T follicular helper cell (primary cell): ENCODE data around the gene HIPK1.

Experiments
- DNase-seq: peaks from one replicate; pipeline ENCODE4 v3.0.0-alpha.2; 2020; ENCODE audit warnings: low read depth

HIPK1 gene

DNA sequence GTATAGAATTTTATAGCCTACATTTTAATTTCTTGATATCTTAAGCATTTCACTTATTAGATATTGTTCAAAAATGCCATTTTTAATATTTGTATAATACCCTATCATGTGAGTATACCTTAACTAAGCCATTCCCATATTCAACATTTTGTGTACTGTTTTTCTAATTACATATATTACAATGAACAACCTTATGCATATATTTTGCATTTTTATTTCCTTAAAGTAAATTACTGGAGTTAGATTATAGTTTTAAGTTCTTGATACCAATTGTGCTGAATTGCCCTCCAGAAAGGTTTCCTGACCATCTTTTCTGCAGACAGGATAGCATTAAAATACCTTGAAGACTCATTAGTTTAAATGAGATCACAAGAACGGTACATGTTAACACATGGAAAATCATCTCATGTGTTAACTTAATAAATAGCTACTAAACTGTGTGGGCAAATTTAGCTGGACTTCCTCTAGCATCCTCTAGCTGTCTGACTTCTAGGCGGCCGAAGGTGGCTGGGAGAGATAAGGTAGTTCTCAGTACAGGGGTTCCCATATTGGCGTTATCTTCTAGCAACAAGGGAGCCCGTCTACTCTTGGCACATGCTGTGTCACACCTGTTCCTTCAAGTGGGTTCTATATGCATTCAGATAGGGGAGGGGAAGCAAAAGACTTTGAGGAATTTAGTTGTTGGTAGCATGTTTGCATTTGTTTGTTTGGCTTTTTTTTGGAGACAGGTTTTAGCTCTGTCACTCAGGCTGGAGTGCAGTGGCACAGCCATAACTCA is 15.0 kb upstream of the HIPK1 start:
- DNase-seq, result no peak

DNA sequence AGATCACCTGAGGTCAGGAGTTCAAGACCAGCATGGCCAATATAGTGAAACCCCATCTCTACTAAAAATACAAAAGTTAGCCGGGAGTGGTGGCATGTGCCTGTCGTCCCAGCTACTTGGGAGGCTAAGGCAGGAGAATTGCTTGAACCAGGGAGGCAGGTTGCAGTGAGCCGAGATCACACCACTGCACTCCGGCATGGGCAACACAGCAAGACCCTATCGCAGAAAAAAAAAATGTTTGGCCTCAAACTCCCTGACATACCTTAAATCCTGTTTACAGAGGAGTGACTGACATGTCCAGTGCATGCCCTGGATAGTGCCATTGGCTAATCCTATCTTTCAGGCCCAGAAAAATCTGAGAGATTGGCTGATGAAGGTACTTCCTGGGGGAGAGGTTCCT is 12.2 kb upstream of the HIPK1 start:
- DNase-seq, result no peak

DNA sequence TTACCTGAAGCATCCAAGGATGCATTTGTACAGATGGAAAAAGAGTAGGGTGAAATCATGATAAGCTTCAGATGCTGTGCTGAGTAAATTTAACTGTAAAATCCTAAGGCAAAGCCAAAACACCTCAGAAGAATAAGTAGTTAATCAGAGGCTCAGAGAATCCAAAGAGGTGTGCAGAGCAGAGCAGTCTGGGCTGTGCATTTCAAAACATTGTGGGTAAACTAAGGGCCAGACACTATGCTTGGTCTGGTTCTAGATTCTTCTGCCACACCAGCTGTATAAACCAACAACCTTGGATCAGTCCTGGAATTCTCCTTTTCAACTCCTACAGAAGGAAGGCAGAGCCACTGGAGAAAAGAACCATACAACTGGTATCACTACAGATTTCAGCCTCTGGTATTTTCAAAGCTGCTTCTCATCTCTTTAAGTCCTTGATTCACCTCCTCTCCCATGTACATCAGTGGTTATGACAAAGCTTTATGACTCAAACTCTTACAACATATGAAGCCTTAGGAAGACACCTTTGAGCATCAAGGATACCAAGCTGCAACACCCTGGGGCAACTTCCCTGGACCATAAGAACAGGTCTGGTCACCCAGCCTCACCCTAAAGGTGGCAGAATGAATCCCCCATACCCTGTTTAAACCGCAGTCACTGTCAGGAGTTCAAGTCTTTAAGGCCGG is 11.6 kb upstream of the HIPK1 start:
- DNase-seq, result no peak

DNA sequence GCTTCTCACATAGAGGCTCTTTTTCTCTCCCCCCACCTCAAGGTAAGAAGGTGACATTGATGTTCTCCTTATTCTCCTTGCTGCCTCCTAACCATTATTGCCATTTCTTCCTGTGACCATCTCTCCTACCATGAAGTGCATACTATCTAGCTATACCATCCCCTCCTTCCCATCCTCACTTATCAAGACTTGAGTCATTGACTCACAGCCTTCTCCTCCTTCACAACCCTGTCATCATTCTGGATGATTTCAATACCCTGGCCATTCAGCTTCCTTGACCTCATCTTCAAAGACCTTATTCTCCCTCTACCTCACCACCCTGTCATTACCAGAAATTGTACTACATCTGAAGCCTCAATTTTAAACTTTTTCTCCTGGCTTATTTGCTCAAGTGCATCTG is 10.9 kb upstream of the HIPK1 start:
- DNase-seq, result no peak

DNA sequence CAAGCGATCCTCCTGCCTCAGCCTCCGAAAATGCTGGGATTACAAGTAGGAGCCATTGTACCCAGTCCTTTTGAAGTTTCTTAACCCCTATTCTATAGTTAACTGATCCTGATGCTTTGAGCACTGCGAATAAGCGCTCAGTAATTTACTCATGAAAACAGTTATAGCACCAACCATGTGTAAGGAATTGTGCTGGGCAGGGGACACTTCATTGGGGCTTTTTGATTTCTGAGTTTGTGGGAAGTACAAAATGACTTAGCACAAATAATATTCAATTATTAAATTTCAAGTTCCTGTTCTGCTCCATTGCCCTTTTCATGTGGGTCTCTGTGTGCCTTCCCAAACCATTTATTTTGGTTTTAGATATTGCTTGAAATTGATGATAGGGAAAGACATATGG is 6.2 kb upstream of the HIPK1 start:
- DNase-seq, result no peak

DNA sequence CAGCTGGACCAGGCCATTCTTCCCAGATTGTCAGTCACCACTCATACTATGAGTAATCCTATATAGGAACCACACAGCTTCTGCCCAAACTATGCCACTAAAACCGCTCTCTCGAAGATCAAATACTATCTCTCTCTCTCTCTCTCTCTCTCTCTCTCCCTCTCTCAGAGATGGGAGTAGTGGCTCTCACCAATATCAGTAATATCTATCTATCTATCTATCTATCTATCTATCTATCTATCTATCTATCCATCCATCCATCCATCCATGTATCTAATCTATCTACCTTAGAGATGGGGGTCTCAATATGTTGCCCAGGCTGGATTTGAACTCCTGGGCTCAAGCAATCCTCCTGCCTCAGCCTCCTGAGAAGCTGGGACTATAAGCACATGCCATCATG is 4.7 kb upstream of the HIPK1 start:
- DNase-seq, result no peak

DNA sequence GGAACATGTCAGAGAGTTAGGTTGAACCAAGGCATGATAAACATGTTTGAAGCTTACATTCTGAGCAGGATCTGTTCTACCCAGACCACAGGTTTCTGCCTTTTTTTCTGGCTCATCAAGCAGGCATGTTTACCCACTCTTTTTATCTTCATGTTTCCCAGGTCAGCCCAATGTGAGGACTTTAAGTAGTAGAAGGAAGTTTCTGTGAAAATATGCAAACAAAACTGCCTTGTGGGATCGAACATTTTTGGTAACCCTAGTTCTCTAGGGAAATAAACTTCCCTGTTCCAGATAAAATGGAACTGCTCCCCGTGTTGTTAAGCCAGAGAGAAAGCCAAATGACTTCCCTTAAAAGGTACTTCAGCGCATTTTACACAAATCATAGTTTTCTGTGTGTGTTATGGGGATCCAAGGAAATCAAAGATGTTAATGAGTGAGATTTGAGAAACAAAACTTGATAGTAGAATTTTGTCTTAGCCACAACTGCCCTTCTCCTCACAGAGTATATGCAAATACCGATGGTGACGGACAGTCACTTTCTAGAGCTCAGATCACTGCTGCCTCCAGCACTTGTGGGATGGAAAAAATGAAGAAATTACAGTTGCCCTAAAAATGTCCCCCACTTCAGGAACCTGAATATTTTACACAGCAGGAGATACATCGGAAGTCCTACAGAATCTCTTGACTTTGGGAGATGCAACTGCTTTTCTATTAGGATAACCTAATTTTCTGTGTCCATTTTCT is 765 bp upstream of the HIPK1 start:
- DNase-seq, result no peak

DNA sequence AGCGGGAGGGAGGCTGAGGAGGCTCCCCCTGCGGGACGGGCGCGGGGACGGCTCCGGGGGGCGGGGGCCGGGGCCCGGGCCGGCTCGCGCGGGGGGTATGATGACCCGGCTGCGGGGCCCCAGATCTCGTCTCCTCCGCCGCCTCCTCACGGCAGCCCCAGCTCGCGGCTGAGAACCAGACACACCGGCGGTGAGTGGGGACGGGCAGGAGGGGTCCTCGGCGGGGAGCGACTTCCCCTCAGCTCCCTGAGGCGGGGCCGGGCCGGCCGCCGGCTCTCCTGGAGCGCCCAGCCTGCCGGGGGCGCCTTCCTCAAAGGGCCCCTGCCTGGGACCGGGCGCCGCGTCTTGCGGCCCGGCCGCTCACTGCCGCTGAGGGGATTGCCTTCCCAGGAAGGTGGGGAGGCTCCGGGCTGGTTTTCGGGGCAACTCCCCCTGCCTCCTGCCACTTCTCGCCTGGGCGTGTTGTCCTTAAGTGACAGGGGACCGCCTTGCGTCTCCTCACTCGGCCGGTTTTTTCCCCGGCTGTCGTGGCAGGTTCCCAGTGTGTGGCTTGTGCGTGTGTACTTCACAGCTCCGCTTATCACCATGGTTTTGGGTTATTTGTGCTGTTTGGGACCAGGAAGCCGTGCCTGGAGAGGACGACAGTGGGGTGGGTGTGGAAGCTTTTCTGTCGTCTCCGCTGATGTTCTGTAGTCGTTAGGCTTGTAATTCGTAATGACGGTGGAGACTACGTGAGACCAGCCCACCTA is 800 bp downstream of the HIPK1 start:
- peak; percentile 69 for DNase-seq

DNA sequence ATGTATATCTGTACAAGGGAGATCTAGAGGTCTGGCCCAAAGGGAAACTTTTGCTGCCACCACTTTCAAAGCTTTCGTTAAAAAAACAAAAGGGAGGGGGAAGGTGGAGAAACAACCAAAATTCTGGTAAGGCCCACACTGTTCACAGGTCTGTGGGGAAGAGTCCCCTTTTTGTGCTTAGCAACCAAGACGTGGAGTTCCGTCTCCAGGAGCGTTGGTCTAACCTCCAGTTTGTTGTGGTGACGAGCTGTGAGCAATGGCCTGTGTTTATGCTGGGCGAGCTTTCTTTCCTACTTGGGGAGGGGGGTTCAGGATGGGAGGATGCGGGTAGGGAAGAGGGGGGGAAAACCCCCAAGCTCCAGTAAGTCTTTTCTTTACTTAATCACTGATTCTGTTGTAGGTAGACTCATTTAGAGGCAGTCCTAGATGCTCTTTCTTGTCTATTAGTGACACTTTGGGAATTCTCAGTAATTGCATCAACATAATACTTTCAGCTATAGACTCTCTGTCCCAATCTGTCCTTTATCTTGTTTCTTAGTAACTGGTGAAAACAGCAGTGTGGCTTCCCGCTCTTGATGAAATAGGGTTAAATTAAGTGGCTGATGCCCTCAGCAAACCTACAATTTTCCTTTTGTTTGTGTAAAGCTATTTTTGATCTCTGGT is 1.5 kb downstream of the HIPK1 start:
- peak; percentile 68 for DNase-seq

DNA sequence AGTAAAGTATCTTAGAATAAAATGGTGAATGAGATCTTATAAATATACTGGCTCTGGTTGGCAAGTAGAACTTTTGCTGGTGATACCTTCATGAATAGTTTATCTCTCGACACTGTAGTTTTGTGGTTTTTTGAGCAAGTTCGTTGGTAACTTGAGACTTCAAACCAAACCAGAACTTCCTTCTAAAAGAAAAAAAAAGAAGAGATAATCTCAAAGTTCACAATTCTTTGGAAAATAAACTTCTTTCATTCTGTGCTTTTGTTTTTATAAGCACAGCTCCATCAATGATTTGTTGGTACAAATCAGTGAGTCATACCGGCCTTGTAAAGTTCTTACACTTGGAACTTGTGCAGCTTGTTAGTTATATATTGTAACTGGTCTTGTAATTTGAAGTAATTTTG is 2.3 kb downstream of the HIPK1 start:
- DNase-seq, result no peak

DNA sequence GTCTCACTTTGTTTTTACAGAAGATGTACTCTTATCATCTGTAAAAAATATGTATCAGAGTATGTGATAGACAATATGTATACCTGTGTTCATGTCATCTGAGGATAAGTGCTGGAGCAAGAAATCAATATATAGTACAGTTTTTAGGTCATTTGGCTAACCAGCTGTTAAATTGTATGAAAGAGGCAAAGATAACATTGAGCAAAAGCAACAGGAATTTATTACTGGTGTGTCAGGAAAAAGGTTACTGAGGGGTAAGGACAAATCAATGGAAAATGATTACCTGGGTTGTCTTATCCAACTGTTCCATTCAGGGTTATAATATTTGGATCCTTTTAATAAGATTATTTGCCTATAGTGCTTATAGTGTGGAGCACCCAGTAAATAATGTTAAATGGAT is 4.9 kb downstream of the HIPK1 start:
- no peak for DNase-seq

DNA sequence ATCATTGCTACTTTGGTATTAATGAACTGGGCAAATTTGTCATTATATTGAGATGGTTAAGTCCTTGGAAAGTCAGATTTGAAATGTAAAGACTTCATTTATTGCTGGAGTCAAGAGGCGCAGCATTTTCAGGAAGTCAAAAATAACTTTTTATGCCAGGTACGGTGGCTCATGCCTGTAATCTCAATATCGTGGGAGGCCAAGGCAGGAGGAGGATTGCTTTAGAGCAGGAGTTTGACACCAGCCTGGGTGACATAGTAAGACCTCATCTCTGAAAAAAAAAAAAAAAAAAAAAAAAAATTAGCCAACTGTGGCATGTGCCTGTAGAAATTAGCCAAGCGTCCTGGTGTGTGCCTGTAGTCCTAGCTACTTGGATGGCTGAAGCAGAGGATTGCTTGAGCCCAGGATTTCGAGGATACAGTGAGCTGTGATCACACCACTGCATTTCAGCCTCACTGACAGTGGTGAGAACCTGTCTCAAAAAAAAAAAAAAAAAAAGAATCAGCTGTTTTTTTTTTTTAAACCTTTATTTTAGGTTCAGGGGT is 5.5 kb downstream of the HIPK1 start:
- DNase-seq, result no peak

DNA sequence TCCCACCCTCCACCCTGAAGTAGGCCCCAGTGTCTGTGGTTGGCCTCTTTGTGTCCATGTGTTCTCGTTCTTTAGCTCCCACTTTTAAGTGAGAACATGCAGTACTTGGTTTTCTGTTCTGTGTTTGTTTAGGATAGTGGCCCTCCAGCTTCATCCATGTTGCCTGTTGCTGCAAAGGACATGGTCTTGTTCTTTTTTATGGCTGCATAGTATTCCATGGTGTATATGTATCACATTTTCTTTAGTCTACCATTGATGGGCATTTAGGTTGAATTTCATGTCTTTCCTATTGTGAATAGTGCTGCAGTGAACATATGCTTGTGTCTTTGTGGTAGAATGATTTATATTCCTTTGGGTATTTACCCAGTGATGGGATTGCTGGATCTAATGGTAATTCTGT is 6.1 kb downstream of the HIPK1 start:
- no peak for DNase-seq

DNA sequence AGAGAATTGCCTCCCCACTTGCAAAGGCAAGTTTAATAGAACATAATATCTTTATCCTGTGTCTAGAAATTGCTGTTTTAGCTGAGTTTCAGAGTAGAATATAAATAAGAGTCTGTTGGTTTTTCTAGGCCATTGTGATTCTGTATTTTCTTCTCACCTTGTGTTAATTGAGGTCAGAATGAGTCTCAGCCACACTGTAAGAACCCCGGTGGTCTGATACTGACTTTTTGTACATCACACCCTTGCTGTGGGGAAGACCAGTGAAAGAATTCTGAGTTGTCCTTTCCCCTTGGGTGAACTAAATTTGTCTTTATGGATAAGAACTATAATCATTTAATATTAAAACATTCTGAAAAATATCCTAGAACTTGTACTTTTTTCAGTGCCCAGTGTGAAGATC is 6.8 kb downstream of the HIPK1 start:
- no peak for DNase-seq

DNA sequence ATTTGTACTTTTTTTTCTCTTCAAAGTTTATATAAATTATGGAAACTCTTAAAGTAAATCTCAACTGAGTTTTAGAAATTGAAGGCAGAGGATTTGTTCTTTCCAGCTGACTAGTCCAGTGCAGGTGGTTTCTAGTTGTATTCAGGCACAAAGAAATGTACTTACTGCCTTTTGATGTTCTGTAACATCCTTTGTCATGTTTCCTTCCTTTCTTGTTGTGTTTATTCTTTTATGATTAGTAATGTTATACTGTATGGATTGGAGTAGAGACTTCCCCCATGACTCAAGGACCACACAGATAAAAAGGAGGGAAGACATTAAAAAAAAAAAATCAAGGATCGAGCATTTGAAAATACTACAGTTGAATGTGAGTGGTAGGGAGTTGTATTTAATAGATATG is 8.0 kb downstream of the HIPK1 start:
- no peak for DNase-seq

DNA sequence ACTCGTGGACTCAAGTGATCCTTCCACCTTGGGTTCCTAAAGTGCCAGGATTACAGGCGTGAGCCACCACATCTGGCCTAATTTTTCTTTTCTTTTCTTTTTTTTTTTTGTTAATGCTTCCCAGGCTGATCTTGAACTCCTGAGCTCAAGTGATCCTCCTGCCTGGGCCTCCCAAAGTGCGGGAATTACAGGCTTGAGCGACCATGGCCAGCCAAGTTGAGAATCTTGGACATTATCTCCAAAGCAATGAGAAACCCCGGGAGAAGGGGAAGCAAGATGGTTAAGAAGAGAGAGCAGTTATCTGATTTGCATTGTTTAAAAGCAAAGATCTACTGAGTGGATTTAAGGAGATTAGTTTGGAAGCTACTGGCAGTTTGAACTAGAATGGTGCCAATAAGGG is 9.1 kb downstream of the HIPK1 start:
- DNase-seq, result no peak

DNA sequence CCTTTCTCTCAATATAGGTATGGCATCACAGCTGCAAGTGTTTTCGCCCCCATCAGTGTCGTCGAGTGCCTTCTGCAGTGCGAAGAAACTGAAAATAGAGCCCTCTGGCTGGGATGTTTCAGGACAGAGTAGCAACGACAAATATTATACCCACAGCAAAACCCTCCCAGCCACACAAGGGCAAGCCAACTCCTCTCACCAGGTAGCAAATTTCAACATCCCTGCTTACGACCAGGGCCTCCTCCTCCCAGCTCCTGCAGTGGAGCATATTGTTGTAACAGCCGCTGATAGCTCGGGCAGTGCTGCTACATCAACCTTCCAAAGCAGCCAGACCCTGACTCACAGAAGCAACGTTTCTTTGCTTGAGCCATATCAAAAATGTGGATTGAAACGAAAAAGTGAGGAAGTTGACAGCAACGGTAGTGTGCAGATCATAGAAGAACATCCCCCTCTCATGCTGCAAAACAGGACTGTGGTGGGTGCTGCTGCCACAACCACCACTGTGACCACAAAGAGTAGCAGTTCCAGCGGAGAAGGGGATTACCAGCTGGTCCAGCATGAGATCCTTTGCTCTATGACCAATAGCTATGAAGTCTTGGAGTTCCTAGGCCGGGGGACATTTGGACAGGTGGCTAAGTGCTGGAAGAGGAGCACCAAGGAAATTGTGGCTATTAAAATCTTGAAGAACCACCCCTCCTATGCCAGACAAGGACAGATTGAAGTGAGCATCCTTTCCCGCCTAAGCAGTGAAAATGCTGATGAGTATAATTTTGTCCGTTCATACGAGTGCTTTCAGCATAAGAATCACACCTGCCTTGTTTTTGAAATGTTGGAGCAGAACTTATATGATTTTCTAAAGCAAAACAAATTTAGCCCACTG is 11.5 kb downstream of the HIPK1 start:
- DNase-seq, result no peak

DNA sequence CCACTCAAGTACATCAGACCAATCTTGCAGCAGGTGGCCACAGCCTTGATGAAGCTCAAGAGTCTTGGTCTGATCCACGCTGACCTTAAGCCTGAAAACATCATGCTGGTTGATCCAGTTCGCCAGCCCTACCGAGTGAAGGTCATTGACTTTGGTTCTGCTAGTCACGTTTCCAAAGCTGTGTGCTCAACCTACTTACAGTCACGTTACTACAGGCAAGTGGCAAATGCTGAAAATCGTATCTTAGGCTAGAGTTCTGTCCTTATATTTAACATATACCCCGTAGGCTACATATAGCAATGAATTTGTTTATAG is 12.1 kb downstream of the HIPK1 start:
- DNase-seq, result no peak

DNA sequence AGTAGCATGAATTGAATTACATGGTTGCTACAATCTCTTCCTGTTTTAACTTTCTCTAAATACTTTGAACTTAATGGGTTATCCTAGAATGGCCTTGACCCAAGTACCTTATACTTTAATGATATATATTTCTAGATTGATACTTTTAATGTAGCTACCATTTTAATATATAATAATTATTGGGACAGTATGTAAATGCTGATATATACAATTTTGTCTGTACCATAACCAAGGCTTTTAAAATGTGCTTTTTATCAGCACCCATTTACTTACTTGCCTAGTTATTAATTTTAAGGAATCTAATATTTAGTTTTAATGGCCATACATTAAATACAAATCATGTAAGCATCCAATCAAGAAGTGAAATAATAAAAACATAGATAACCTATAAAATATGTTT is 13.4 kb downstream of the HIPK1 start:
- DNase-seq, result no peak

DNA sequence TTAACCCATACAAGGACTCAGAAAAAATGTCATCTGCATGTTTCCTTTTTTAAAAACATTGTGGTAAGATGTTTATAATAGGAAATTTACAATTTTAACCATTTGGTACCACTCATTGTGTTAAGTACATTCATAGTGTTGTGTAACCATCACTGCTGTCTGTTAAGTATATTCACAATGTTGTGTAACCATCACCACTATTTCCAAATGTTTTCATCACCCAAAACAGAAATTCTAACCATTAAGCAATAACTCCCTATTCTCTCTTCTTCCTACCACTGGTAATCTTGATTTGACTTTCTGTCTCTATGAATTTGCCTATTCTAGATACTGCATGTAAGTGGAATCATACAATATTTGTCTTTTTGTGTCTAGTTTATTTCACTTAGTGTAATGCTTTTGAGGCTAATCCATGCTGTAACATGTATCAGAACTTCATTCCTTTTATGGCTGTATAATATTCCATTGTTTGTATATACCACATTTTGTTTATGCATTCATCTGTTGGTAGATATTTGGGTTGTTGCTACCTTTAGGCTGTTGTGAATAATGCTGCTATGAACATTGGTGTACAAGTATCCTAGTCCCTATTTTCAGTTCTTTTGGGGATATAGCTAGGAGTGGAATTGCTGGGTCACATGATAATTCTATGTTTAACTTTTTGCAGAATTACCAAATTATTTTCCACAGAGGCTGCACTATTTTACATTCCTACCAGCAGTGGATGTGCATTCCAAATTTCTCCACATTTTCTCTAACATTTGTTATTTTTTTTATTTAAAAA is 14.1 kb downstream of the HIPK1 start:
- DNase-seq, result no peak
